SH-SY5Y (cell line): ENCODE measurements around the gene SLC66A3.

ENCODE experiments used
- GATA2 ChIP-seq: IDR thresholded peaks from 2 replicates; pipeline ENCODE4 v1.6.1; 2011; ENCODE audit warnings: mild to moderate bottlenecking, low read depth, low read length
- GATA3 ChIP-seq: IDR thresholded peaks from 2 replicates; pipeline ENCODE4 v1.6.1; 2011; ENCODE audit warnings: low read depth, mild to moderate bottlenecking, low read length, moderate library complexity

- no peak for TF ChIP-seq GATA3
- no peak for TF ChIP-seq GATA2
Measured at GRCh38 chr2:11160731-11161455, 5.6 kb downstream of the SLC66A3 start.
